H9 (cell line): Measurements from ENCODE around the gene TEX44. TPM values are rescaled to one million over a fixed set of nuclear protein-coding genes. Genes with fewer than 3 reads are reported as not detected.
A peak's percentile ranks its signal among the peaks of the same experiment; 100 is the strongest.

Experiments
- DNase-seq: peaks from one replicate; pipeline ENCODE4 v3.0.0-alpha.2; 2017
- H2AFZ ChIP-seq: one replicate; pipeline ENCODE4 v1.6.1; 2013; ENCODE audit warnings: mild to moderate bottlenecking, low read length, control low read depth, moderate library complexity
- H2AK5ac ChIP-seq: 2 replicates; pipeline ENCODE4 v1.6.1; 2013; ENCODE audit warnings: low read length, control low read depth, mixed read lengths; ENCODE audit not compliant: insufficient read length
- H2BK120ac ChIP-seq: one replicate; pipeline ENCODE4 v1.6.1; 2013; ENCODE audit warnings: low read depth, mild to moderate bottlenecking, low read length, control low read depth, inconsistent platforms; ENCODE audit not compliant: poor library complexity, severe bottlenecking
- H2BK12ac ChIP-seq: 2 replicates; pipeline ENCODE4 v1.6.1; 2013; ENCODE audit warnings: low read length, control low read depth, mixed read lengths, low read depth; ENCODE audit not compliant: insufficient read length
- H2BK15ac ChIP-seq: 2 replicates; pipeline ENCODE4 v1.6.1; 2013; ENCODE audit warnings: low read depth, low read length, control low read depth
- H2BK20ac ChIP-seq: one replicate; pipeline ENCODE4 v1.6.1; 2013; ENCODE audit warnings: low read depth, mild to moderate bottlenecking, low read length, control low read depth, inconsistent platforms; ENCODE audit not compliant: poor library complexity, severe bottlenecking
- H2BK5ac ChIP-seq: 2 replicates; pipeline ENCODE4 v1.6.1; 2013; ENCODE audit warnings: low read length, control low read depth, mixed read lengths; ENCODE audit not compliant: insufficient read length
- H3K14ac ChIP-seq: 2 replicates; pipeline ENCODE4 v1.6.1; 2013; ENCODE audit warnings: low read length, control low read depth; ENCODE audit not compliant: insufficient read depth
- H3K18ac ChIP-seq: 2 replicates; pipeline ENCODE4 v1.6.1; 2013; ENCODE audit warnings: low read depth, mild to moderate bottlenecking, mixed read lengths, low read length, control low read depth; ENCODE audit not compliant: insufficient read length
- H3K23ac ChIP-seq: 2 replicates; pipeline ENCODE4 v1.6.1; 2013; ENCODE audit warnings: low read length, control low read depth, mixed read lengths, low read depth; ENCODE audit not compliant: insufficient read length
- H3K23me2 ChIP-seq: 2 replicates; pipeline ENCODE4 v1.6.1; 2013; ENCODE audit warnings: low read depth, mild to moderate bottlenecking, mixed read lengths, low read length, control low read depth; ENCODE audit not compliant: insufficient read length, poor library complexity, severe bottlenecking
- H3K27ac ChIP-seq: 2 replicates; pipeline ENCODE4 v1.5.1; 2013; ENCODE audit warnings: low read length, control low read depth, mixed read lengths, low read depth; ENCODE audit not compliant: insufficient read length
- H3K27me3 ChIP-seq: 2 replicates; pipeline ENCODE4 v1.6.1; 2013; ENCODE audit warnings: low read length, control low read depth, inconsistent platforms; ENCODE audit not compliant: insufficient read depth
- H3K4ac ChIP-seq: 2 replicates; pipeline ENCODE4 v1.6.1; 2013; ENCODE audit warnings: low read depth, mild to moderate bottlenecking, control low read depth, inconsistent platforms, low read length, moderate library complexity
- H3K4me1 ChIP-seq: 2 replicates; pipeline ENCODE4 v1.6.1; 2013; ENCODE audit warnings: low read length, control low read depth, inconsistent platforms; ENCODE audit not compliant: insufficient read depth
- H3K4me2 ChIP-seq: 2 replicates; pipeline ENCODE4 v1.6.1; 2013; ENCODE audit warnings: low read length, control low read depth, mixed read lengths; ENCODE audit not compliant: insufficient read length, insufficient read depth
- H3K56ac ChIP-seq: 2 replicates; pipeline ENCODE4 v1.6.1; 2013; ENCODE audit warnings: low read depth, mild to moderate bottlenecking, mixed read lengths, low read length, control low read depth; ENCODE audit not compliant: insufficient read length
- H3K79me1 ChIP-seq: 2 replicates; pipeline ENCODE4 v1.6.1; 2013; ENCODE audit warnings: low read depth, mild to moderate bottlenecking, moderate library complexity, low read length, control low read depth, inconsistent platforms; ENCODE audit not compliant: insufficient read depth, poor library complexity, severe bottlenecking
- H3K79me2 ChIP-seq: 2 replicates; pipeline ENCODE4 v1.6.1; 2013; ENCODE audit warnings: low read length, control low read depth, inconsistent platforms; ENCODE audit not compliant: insufficient read depth
- H3K9ac ChIP-seq: 2 replicates; pipeline ENCODE4 v1.6.1; 2013; ENCODE audit warnings: low read length, control low read depth, mixed read lengths; ENCODE audit not compliant: insufficient read length; ENCODE audit errors: extremely low read depth
- H3K9me3 ChIP-seq: one replicate; pipeline ENCODE4 v1.6.1; 2013; ENCODE audit warnings: low read depth, low read length, inconsistent platforms; ENCODE audit not compliant: control insufficient read depth
- H3T11ph ChIP-seq: one replicate; pipeline ENCODE4 v1.6.1; 2013; ENCODE audit warnings: mild to moderate bottlenecking, low read length, control low read depth, inconsistent platforms
- H4K20me1 ChIP-seq: one replicate; pipeline ENCODE4 v1.6.1; 2013; ENCODE audit not compliant: control insufficient read depth, insufficient read length, insufficient read depth
- H4K5ac ChIP-seq: 2 replicates; pipeline ENCODE4 v1.6.1; 2013; ENCODE audit warnings: low read depth, mild to moderate bottlenecking, mixed read lengths, low read length, control low read depth; ENCODE audit not compliant: insufficient read length
- H4K8ac ChIP-seq: replicated peaks from 2 replicates; pipeline ENCODE4 v1.6.1; 2013; ENCODE audit warnings: low read length, control low read depth, mixed read lengths, low read depth; ENCODE audit not compliant: insufficient read length
- H4K91ac ChIP-seq: 2 replicates; pipeline ENCODE4 v1.6.1; 2013; ENCODE audit warnings: low read depth, mild to moderate bottlenecking, moderate library complexity, mixed read lengths, low read length, control low read depth; ENCODE audit not compliant: insufficient read length
- H3K27ac Mint-ChIP-seq, 3 experiments: 2 replicates in 2 of 3; 3 replicates in 1 of 3; pipeline ENCODE4 v1.8.0; 2020 to 2021; ENCODE audit warnings: mixed read lengths in 3 of 3, mild to moderate bottlenecking in 1 of 3, moderate library complexity in 1 of 3
- H3K27me3 Mint-ChIP-seq: 2 replicates; pipeline ENCODE4 v1.8.0; 2021; ENCODE audit warnings: low read depth, mild to moderate bottlenecking, moderate library complexity, mixed read lengths
- H3K36me3 Mint-ChIP-seq, 3 experiments: 2 replicates in 2 of 3; 3 replicates in 1 of 3; pipeline ENCODE4 v1.8.0; 2020 to 2021; ENCODE audit warnings: low read depth in 3 of 3, mixed read lengths in 3 of 3; ENCODE audit not compliant: insufficient read depth in 1 of 3
- H3K4me1 Mint-ChIP-seq, 2 experiments: 2 replicates each; pipeline ENCODE4 v1.8.0; 2020; ENCODE audit warnings: mixed read lengths in 2 of 2
- H3K4me3 Mint-ChIP-seq, 2 experiments: 2 replicates in 1 of 2; 3 replicates in 1 of 2; pipeline ENCODE4 v1.8.0; 2020 to 2021; ENCODE audit warnings: mild to moderate bottlenecking in 2 of 2, mixed read lengths in 2 of 2, moderate library complexity in 1 of 2
- H3K9me3 Mint-ChIP-seq, 2 experiments: 2 replicates in 1 of 2; 3 replicates in 1 of 2; pipeline ENCODE4 v1.8.0; 2020; ENCODE audit warnings: mild to moderate bottlenecking in 2 of 2, mixed read lengths in 2 of 2, moderate library complexity in 1 of 2
- WGBS: extraction: QIAGEN DNeasy Blood & Tissue Kit; methylation state at CpG from one replicate; pipeline ENCODE4 v1.1.7; 2013; ENCODE audit warnings: missing lambda C conversion rate, low lambda C conversion rate, mixed read lengths; ENCODE audit not compliant: insufficient read length; ENCODE audit errors: extremely low coverage; 5-methylcytosine and 5-hydroxymethylcytosine counted together
- total RNA-seq: library from RNA; stranded (reverse); gene quantifications from 2 replicates; pipeline ENCODE4 v1.2.1, GENCODE V29; 2021
- TF ChIP-seq, protein P1 (sequence below): fragments of 200-600 bp; sonication (generic); conservative IDR thresholded peaks from 3 replicates; pipeline ENCODE4 v1.8.0; 2021; ENCODE audit warnings: antibody characterized with exemption, mild to moderate bottlenecking

Gene TEX44
- total RNA-seq, 1 experiment from 2014 or later, result not detected

DNA sequence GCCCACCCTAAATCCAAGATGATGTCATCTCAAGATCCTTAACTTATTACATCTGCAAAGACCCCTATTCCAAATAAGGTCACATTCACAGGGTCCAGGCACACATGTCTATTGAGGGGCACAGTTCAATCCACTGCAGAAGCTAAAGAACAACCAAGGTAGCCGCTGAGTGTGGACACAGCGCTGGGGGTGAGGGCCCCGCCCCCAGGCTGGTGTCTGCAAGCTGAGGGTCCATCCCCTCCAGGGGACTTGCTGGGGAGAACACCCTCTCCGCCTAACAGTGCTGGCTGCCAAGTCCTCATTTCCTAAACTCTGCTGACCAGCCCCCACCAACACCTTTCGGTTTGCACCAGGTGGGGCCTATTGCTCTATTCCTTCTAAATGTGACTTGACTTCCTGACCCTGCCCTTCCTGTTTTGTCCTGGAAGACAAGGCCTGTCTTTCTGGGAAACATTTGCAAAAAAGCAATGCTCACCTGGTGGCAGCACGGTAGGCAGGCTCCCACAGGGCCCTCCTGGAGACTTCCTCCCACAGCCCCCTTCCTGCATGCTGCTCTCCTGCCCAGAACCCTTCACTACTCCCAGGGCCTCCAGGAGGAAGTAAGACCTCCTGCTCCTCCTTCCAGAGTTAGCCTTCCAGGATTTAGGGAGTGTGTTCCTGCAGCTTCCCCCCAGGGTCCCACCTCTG is 24.4 kb upstream of the TEX44 start:
- Histone ChIP-seq H3K14ac (peak overlapping the region; percentile 37; the same call in 1 of the 2 replicates), H3K9me3 (no peaks in the 10 kb centered on the region), H2BK20ac (no peak overlapping the region), H2AK5ac (no peak overlapping the region), H2BK12ac (no peak overlapping the region), H3K4ac (no peak overlapping the region), H3K4me1 (peaks cover 8% of the 10 kb centered on the region; the same call in 1 of the 2 replicates), H4K5ac (no peak overlapping the region), H3K23me2 (peaks cover 2% of the 10 kb centered on the region), H4K20me1 (no peaks in the 10 kb centered on the region), H3K23ac (no peak overlapping the region), H4K8ac (no peak overlapping the region), H2BK5ac (no peak overlapping the region), H3K4me2 (no peak overlapping the region), H2BK120ac (no peak overlapping the region), H3K27ac (no peak overlapping the region), H3K56ac (no peak overlapping the region), H3K79me2 (no peaks in the 10 kb centered on the region), H3K27me3 (no peaks in the 10 kb centered on the region), H3T11ph (no peak overlapping the region), H4K91ac (peak overlapping the region; percentile 14), H2AFZ (no peak overlapping the region), H3K18ac (peak overlapping the region; percentile 70), H2BK15ac (no peak overlapping the region), H3K9ac (no peak overlapping the region), H3K79me1 (no peaks in the 10 kb centered on the region)
- Mint-ChIP-seq H3K27me3 (no peaks in the 10 kb centered on the region), H3K9me3 (peaks cover 22 to 25% of the 10 kb centered on the region in 2 experiments), H3K4me1 (peaks cover 41 to 44% of the 10 kb centered on the region in 2 experiments), H3K4me3 (no peak overlapping the region; a peak in 1 of 5 replicates), H3K27ac (peak overlapping the region; percentile 77 to 96 (median 95); a peak in 6 of 7 replicates), H3K36me3 (peaks cover 1 to 29% (median 5%) of the 10 kb centered on the region in 3 experiments; a peak in 4 of 7 replicates)
- WGBS, result no CpG with 5 or more reads among the region's 6 CpGs
- DNase-seq, result no peak
- TF ChIP-seq, protein P1, sequence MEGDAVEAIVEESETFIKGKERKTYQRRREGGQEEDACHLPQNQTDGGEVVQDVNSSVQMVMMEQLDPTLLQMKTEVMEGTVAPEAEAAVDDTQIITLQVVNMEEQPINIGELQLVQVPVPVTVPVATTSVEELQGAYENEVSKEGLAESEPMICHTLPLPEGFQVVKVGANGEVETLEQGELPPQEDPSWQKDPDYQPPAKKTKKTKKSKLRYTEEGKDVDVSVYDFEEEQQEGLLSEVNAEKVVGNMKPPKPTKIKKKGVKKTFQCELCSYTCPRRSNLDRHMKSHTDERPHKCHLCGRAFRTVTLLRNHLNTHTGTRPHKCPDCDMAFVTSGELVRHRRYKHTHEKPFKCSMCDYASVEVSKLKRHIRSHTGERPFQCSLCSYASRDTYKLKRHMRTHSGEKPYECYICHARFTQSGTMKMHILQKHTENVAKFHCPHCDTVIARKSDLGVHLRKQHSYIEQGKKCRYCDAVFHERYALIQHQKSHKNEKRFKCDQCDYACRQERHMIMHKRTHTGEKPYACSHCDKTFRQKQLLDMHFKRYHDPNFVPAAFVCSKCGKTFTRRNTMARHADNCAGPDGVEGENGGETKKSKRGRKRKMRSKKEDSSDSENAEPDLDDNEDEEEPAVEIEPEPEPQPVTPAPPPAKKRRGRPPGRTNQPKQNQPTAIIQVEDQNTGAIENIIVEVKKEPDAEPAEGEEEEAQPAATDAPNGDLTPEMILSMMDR, result no peak
